ENCODE results near the gene CERS1.

- TF ChIP-seq CTCF (IDR thresholded peaks at IDR 0.05) (no peak), POLR2A (IDR thresholded peaks at IDR 0.05) (no peak)
Measured at GRCh38 chr19:18867199-18867598, 28.8 kb downstream of the CERS1 start.
